Measurements from ENCODE around the gene CARMIL3.

DNA sequence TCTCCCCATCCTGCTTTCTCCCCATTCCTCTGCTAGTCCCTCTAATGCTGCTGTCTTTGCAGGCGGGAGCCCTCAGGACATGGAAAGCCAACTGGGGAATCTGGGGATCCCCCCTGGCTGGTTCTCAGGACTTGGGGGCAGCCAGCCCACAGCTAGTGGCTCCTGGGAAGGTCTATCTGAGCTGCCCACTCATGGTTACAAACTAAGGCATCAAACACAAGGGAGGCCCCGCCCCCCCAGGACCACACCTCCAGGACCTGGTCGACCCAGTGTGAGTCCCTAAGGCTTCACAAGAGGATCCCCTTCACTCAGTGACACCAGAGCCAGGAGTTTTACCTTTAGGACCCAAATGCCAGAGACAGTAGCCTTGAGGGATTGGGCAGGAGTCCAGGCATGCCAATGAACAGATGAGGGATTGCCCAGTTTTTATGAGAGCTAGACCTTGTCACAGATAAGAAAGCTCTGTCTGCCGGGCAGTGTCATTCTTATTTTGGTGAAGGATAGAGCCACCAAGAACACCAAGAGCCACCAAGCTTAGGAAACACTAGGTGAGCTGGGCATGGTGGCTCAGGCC, 11.5 kb downstream of the CARMIL3 start:
- TF ChIP-seq POLR2A (IDR thresholded peaks at IDR 0.05; ENCODE audit: low read depth, low read length) (no peak), TAF1 (IDR thresholded peaks at IDR 0.05; ENCODE audit: low read depth, low read length) (no peak), POLR2AphosphoS5 (IDR thresholded peaks at IDR 0.05; ENCODE audit: low read depth, low read length) (no peak), SPI1 (IDR thresholded peaks at IDR 0.05; ENCODE audit: low read depth, low read length) (no peak), PAX5 (IDR thresholded peaks at IDR 0.05; ENCODE audit: insufficient read depth, low read length, severe bottlenecking) (no peak), POU2F2 (IDR thresholded peaks at IDR 0.05; ENCODE audit: low read depth, low read length) (no peak)

Measured in GM12891 (cell line).